Panc1 (cell line): Measurements from ENCODE around the gene ADAMTSL3.

Experiments
- CTCF ChIP-seq: fragments of 450-650 bp; IDR thresholded peaks from 2 replicates; pipeline ENCODE4 v1.5.1; 2017; ENCODE audit warnings: mild to moderate bottlenecking
- POLR2AphosphoS5 ChIP-seq: IDR thresholded peaks from 2 replicates; pipeline ENCODE4 v1.6.1; 2012; ENCODE audit warnings: mild to moderate bottlenecking, low read depth, low read length, moderate library complexity
- REST ChIP-seq, 2 experiments: IDR thresholded peaks; 2 replicates each; pipeline ENCODE4 v1.6.1; 2011 to 2012; ENCODE audit warnings: low read depth in 2 of 2, control low read depth in 1 of 2, low read length in 1 of 2, mild to moderate bottlenecking in 1 of 2, moderate library complexity in 1 of 2; ENCODE audit not compliant: insufficient read depth in 1 of 2
- SIN3A ChIP-seq: IDR thresholded peaks from 2 replicates; pipeline ENCODE4 v1.6.1; 2012; ENCODE audit warnings: low read depth, mild to moderate bottlenecking, low read length, moderate library complexity, borderline replicate concordance; ENCODE audit not compliant: insufficient read depth
- TCF7L2 ChIP-seq: IDR thresholded peaks from 2 replicates; pipeline ENCODE4 v1.6.1; 2011; ENCODE audit warnings: mild to moderate bottlenecking, low read depth, low read length, inconsistent platforms

- TF ChIP-seq REST (IDR thresholded peaks at IDR 0.05; ENCODE audit: insufficient read depth in 1 of 2, low read depth in 2 of 2, low read length in 1 of 2) (no peak), CTCF (no peak), POLR2AphosphoS5 (no peak), SIN3A (no peak), TCF7L2 (no peak)
Measured at GRCh38 chr15:83732196-83732595, 78.3 kb downstream of the ADAMTSL3 start.
